Astrocyte of the spinal cord (primary cell): ENCODE measurements around the gene HTR2A.
A peak's percentile ranks its signal among the peaks of the same experiment; 100 is the strongest.
"Not testable (repeated sequence)": the region's sequence is repeated elsewhere in the genome, so short reads cannot be mapped to it uniquely, and the experiment has no call there.

Experiments used
- DNase-seq: peaks from one replicate; pipeline ENCODE4 v3.0.0; 2011; ENCODE audit warnings: low read depth, low spot score
- H3K4me3 ChIP-seq: 2 replicates; pipeline ENCODE4 v1.5.1; 2011; ENCODE audit warnings: low read depth, mild to moderate bottlenecking, low read length, moderate library complexity
- CTCF ChIP-seq: IDR thresholded peaks from 2 replicates; pipeline ENCODE4 v1.5.1; 2012; ENCODE audit warnings: low read depth, mild to moderate bottlenecking, low read length, inconsistent platforms
- in situ Hi-C: cut with HindIII; loops from 2 replicates; pipeline ENCODE4 v1.10.0; 2017; ENCODE audit warnings: low sequenced_read_pairs

HTR2A gene

GRCh38 chr13:46810440-46810839 lies 86.4 kb downstream of the HTR2A start:
- in situ Hi-C loops: no loop called here
- no peak for TF ChIP-seq CTCF
- DNase-seq: no peak
- no peak overlapping the region for H3K4me3 ChIP-seq

- H3K4me3 ChIP-seq, DNase-seq, in situ Hi-C loops: not testable (repeated sequence)
These were observed 91.9 kb downstream of the HTR2A start for GRCh38 chr13:46804921-46805320.

GRCh38 chr13:46804391-46804815 lies 92.5 kb downstream of the HTR2A start:
- DNase-seq: peak; percentile 95
- TF ChIP-seq CTCF: no peak
- in situ Hi-C loops: no loop called here

GRCh38 chr13:46803586-46803985 lies 93.3 kb downstream of the HTR2A start:
- in situ Hi-C loops: no loop called here
- TF ChIP-seq CTCF: no peak
- no peak overlapping the region for H3K4me3 ChIP-seq
- DNase-seq: peak; percentile 12

More at GRCh38 chr13:46804391-46804815, 92.5 kb downstream of the HTR2A start:
- no peak overlapping the region for H3K4me3 ChIP-seq

GRCh38 chr13:46801858-46802257 lies 95.0 kb downstream of the HTR2A start:
- in situ Hi-C loops: no loop called here
- TF ChIP-seq CTCF: no peak
- H3K4me3 ChIP-seq: no peak overlapping the region
- DNase-seq: no peak

- DNase-seq: no peak
- H3K4me3 ChIP-seq: no peak overlapping the region
- TF ChIP-seq CTCF: no peak
- in situ Hi-C loops: no loop called here
These were observed 97.7 kb downstream of the HTR2A start for GRCh38 chr13:46799139-46799538.

- no peak for TF ChIP-seq CTCF
- in situ Hi-C loops: no loop called here
- peak overlapping the region; percentile 62 for H3K4me3 ChIP-seq
- DNase-seq: no peak
These were observed 99.2 kb downstream of the HTR2A start for GRCh38 chr13:46797501-46798237.
